CD4-positive, alpha-beta T cell (primary cell): Measurements from ENCODE around the gene UBE2E1. TPM values are rescaled to one million over a fixed set of nuclear protein-coding genes. Genes with fewer than 3 reads are reported as not detected.

ENCODE experiments used
- ATAC-seq: fragments of 200-7000 bp; cut with Tn5 transposase; one replicate; pipeline ENCODE4 v1.10.0; 2022; ENCODE audit warnings: mild to moderate bottlenecking; ENCODE audit not compliant: poor library complexity
- CTCF ChIA-PET: fragments of 350-600 bp; sonication (Branson Sonifier 250); formaldehyde crosslinking; loops from one replicate; lab custom pipeline; 2021; ENCODE audit warnings: antibody characterized with exemption, inconsistent platforms; lab: Charles Lee
- POLR2A ChIA-PET: fragments of 350-600 bp; sonication (Branson Sonifier 250); formaldehyde crosslinking; loops from one replicate; lab custom pipeline; 2021; ENCODE audit warnings: antibody characterized with exemption, inconsistent platforms; lab: Charles Lee
- DNase-seq, 14 experiments: peaks; one replicate each; pipeline ENCODE4 v3.0.0-alpha.2; 2013 to 2020; ENCODE audit warnings: mixed read lengths in 2 of 14
- H3K27ac ChIP-seq, 2 donors: one replicate each; pipeline versions ENCODE4 v1.5.1 to v1.7.0; 2013; ENCODE audit warnings: low read length in 2 of 2, low read depth in 1 of 2, mild to moderate bottlenecking in 1 of 2
- H3K27me3 ChIP-seq, 2 experiments: 1 replicate in 1 of 2; 2 replicates in 1 of 2; pipeline versions ENCODE4 v1.6.1 to v1.7.0; 2013; ENCODE audit warnings: low read length in 2 of 2, control low read depth in 1 of 2, mild to moderate bottlenecking in 1 of 2, moderate library complexity in 1 of 2; ENCODE audit not compliant: insufficient read depth in 2 of 2, control insufficient read depth in 1 of 2
- H3K36me3 ChIP-seq: one replicate; pipeline ENCODE4 v1.6.1; 2013; ENCODE audit warnings: low read length, control low read depth; ENCODE audit not compliant: insufficient read depth
- H3K4me1 ChIP-seq: one replicate; pipeline ENCODE4 v1.6.1; 2013; ENCODE audit warnings: low read length, control low read depth; ENCODE audit not compliant: insufficient read depth
- H3K4me3 ChIP-seq: one replicate; pipeline ENCODE4 v1.5.1; 2013; ENCODE audit warnings: mild to moderate bottlenecking, low read length, moderate library complexity
- H3K9me3 ChIP-seq, 2 experiments: 1 replicate in 1 of 2; 2 replicates in 1 of 2; pipeline versions ENCODE4 v1.6.1 to v1.7.0; 2013; ENCODE audit warnings: low read length in 2 of 2, mild to moderate bottlenecking in 2 of 2, control low read depth in 1 of 2, moderate library complexity in 1 of 2; ENCODE audit not compliant: control insufficient read depth in 1 of 2, insufficient read depth in 1 of 2
- H3K27ac Mint-ChIP-seq: one replicate; pipeline ENCODE4 v1.8.0; 2020; ENCODE audit warnings: mixed read lengths
- H3K27me3 Mint-ChIP-seq: one replicate; pipeline ENCODE4 v1.8.0; 2021; ENCODE audit warnings: mixed read lengths
- H3K36me3 Mint-ChIP-seq: one replicate; pipeline ENCODE4 v1.8.0; 2021; ENCODE audit warnings: low read depth, mixed read lengths
- H3K4me1 Mint-ChIP-seq: one replicate; pipeline ENCODE4 v1.8.0; 2021; ENCODE audit warnings: low read depth, mixed read lengths
- H3K4me3 Mint-ChIP-seq: one replicate; pipeline ENCODE4 v1.8.0; 2020; ENCODE audit warnings: mild to moderate bottlenecking, mixed read lengths
- H3K9me3 Mint-ChIP-seq: one replicate; pipeline ENCODE4 v1.8.0; 2020; ENCODE audit warnings: mixed read lengths
- CTCF ChIP-seq: fragments of 200-600 bp; IDR thresholded peaks from one replicate; pipeline ENCODE4 v1.8.0; 2022; ENCODE audit warnings: antibody characterized with exemption, mild to moderate bottlenecking
- intact Hi-C, 2 experiments: fragments of 100-400 bp; cut with DNase I in 1 of 2; cut with micrococcal nuclease in 1 of 2; formaldehyde crosslinking; loops; one replicate each; pipeline versions ENCODE4 v1.15.1 to v1.9.0; 2023 to 2025; cut with DNase I, micrococcal nuclease
- total RNA-seq, 174 experiments: library from RNA in 2 of 174; stranded (reverse) in 2 of 174; gene quantifications; one replicate each; pipeline ENCODE4 v1.2.3 and lab custom pipeline; 2021 to 2026

Gene UBE2E1
- total RNA-seq, 2 experiments from 2014 or later, result 49.8 to 52.2 TPM

GRCh38 chr3:23762214-23762613, 43.5 kb upstream of the UBE2E1 start:
- POLR2A ChIA-PET, result no interaction called here
- Mint-ChIP-seq H3K36me3 (no peaks in the 10 kb centered on the region), H3K4me1 (peaks cover 22% of the 10 kb centered on the region), H3K27me3 (no peaks in the 10 kb centered on the region), H3K27ac (no peak overlapping the region), H3K9me3 (no peaks in the 10 kb centered on the region), H3K4me3 (peak overlapping the region; percentile 49)
- Histone ChIP-seq H3K27ac (no peak overlapping the region), H3K36me3 (no peaks in the 10 kb centered on the region), H3K27me3 (no peaks in the 10 kb centered on the region), H3K9me3 (no peaks in the 10 kb centered on the region), H3K4me1 (peaks cover 8% of the 10 kb centered on the region), H3K4me3 (no peak overlapping the region)
- ATAC-seq, result no peak
- intact Hi-C loops, result no loop called here
- TF ChIP-seq CTCF, result no peak
- CTCF ChIA-PET, result interaction anchor here (0.6 kb wide), 1 partner anchor 85 kb away, joined by 6 read pairs; no protein-coding TSS in a partner anchor
- peak in 1 of 14 experiments; percentile 22 for DNase-seq

DNA sequence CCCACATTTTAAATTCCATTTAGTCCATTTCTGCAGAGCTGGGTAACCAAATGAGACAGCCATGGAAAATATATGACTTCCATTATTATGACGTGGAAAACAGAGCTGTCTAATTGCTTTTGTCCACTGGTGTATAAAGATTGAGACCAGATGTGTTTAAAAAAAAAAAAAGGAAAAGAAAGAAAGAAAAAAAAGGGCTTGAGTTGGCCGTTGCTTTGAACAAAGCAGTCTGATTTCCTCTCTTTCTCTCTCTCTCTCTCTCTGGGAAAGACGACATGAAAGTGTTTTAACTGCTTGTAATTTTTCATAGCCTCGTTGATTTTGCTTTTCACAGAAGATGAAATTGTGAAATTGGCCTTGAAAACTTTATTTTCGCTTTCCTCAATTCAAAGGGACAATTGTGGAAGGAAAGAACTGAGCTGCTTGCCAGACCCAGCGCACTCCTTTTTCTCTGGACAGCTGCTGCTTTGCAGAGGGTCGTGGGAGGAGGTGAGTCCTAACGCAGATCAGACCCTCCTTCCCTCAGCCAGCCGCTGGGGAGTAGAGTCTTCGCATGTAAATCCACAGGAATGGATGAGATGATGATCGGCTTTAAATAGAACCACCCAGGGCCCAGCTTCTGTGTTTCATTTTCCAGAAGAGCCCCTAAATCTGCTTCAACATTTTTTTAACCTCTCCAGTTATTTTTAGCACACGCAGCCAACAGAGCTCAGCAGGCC, 42.8 kb upstream of the UBE2E1 start:
- H3K4me1 Mint-ChIP-seq, result peaks cover 22% of the 10 kb centered on the region
- intact Hi-C loops, result no loop called here
- H3K9me3 ChIP-seq, result no peaks in the 10 kb centered on the region
- no peak overlapping the region for H3K4me3 ChIP-seq
- H3K36me3 ChIP-seq, result no peaks in the 10 kb centered on the region
- H3K4me3 Mint-ChIP-seq, result peak overlapping the region; percentile 49
- H3K27me3 Mint-ChIP-seq, result no peaks in the 10 kb centered on the region
- H3K4me1 ChIP-seq, result peaks cover 8% of the 10 kb centered on the region
- DNase-seq (no peak), ATAC-seq (no peak)
- no peaks in the 10 kb centered on the region for H3K36me3 Mint-ChIP-seq
- TF ChIP-seq CTCF, result no peak
- ChIA-PET CTCF (no interaction called here), POLR2A (interaction anchor here (0.6 kb wide), 1 partner anchor 602 kb away, joined by 3 read pairs; no protein-coding TSS in a partner anchor)
- H3K27ac ChIP-seq, result no peak overlapping the region
- no peak overlapping the region for H3K27ac Mint-ChIP-seq
- no peaks in the 10 kb centered on the region for H3K9me3 Mint-ChIP-seq
- H3K27me3 ChIP-seq, result no peaks in the 10 kb centered on the region

DNA sequence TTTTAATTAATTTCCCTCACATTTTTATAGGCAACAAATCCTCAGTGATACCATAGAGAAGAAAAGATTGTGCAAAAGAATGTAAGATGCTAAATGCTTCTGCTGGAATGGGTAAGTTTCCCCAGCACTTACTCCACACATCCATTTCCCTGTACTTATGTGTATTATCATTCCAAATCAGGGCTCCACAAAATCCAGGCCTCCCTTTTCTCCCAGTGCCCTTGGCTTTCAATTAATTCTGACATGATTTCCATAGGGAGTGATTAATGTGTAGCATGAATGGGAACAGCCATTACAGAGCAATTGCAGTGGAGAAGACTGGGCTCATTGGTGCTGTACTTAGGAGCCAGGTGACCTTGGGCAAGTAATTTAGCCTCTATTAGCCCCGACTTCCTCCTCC, 41.3 kb upstream of the UBE2E1 start:
- no peaks in the 10 kb centered on the region for H3K27me3 Mint-ChIP-seq
- POLR2A ChIA-PET, result no interaction called here
- ATAC-seq (no peak), DNase-seq (no peak)
- H3K4me3 ChIP-seq, result no peak overlapping the region
- peaks cover 8% of the 10 kb centered on the region for H3K4me1 ChIP-seq
- no peaks in the 10 kb centered on the region for H3K9me3 ChIP-seq
- H3K27me3 ChIP-seq, result no peaks in the 10 kb centered on the region
- no peak for TF ChIP-seq CTCF
- H3K27ac ChIP-seq, result no peak overlapping the region
- CTCF ChIA-PET, result no interaction called here
- H3K36me3 Mint-ChIP-seq, result no peaks in the 10 kb centered on the region
- intact Hi-C loops, result no loop called here
- no peak overlapping the region for H3K4me3 Mint-ChIP-seq
- H3K9me3 Mint-ChIP-seq, result no peaks in the 10 kb centered on the region
- peaks cover 22% of the 10 kb centered on the region for H3K4me1 Mint-ChIP-seq
- H3K36me3 ChIP-seq, result no peaks in the 10 kb centered on the region
- no peak overlapping the region for H3K27ac Mint-ChIP-seq
